GM12801 (cell line): ENCODE data around the gene PCGF3.

Source experiments
- CTCF ChIP-seq: IDR thresholded peaks from one replicate; pipeline ENCODE4 v1.5.1; 2011; ENCODE audit warnings: control low read depth; ENCODE audit not compliant: insufficient read length; ENCODE audit errors: extremely low read depth

Gene PCGF3

GRCh38 chr4:796206-796605, 90.6 kb downstream of the PCGF3 start:
- no peak for TF ChIP-seq CTCF

- no peak for TF ChIP-seq CTCF
Observed at GRCh38 chr4:797066-797465, 91.4 kb downstream of the PCGF3 start.

- no peak for TF ChIP-seq CTCF
Observed at GRCh38 chr4:801436-802124, 95.9 kb downstream of the PCGF3 start.

- TF ChIP-seq CTCF, result no peak
Observed at GRCh38 chr4:803884-804283, 98.3 kb downstream of the PCGF3 start.

- TF ChIP-seq CTCF, result no peak
Observed at GRCh38 chr4:804804-805203, 99.2 kb downstream of the PCGF3 start.

- TF ChIP-seq CTCF, result no peak
Observed at GRCh38 chr4:807792-808191, 102.2 kb downstream of the PCGF3 start.

- no peak for TF ChIP-seq CTCF
Observed at GRCh38 chr4:808860-809570, 103.4 kb downstream of the PCGF3 start.
